ENCODE measurements around the gene GLUL. TPM values are rescaled to one million over a fixed set of nuclear protein-coding genes. Genes with fewer than 3 reads are reported as not detected.
A peak's percentile ranks its signal among the peaks of the same experiment; 100 is the strongest.

Gene GLUL
- total RNA-seq, 1 experiment from 2014 or later, result 165 TPM

- Histone ChIP-seq H3K9ac (ENCODE audit: low read length) (no peak overlapping the region), H3K36me3 (ENCODE audit: control insufficient read depth in 1 of 2, insufficient read depth in 2 of 2, low read length in 2 of 2) (peaks cover 48 to 54% of the 10 kb centered on the region in 2 experiments), H3K79me2 (ENCODE audit: insufficient read depth, low read length) (peaks cover 20% of the 10 kb centered on the region), H3K9me2 (ENCODE audit: insufficient read depth) (no peaks in the 10 kb centered on the region), H4K20me1 (ENCODE audit: insufficient read depth) (peaks cover 5% of the 10 kb centered on the region; the same call in 1 of the 2 replicates), H2AFZ (ENCODE audit: low read depth, low read length, poor library complexity, severe bottlenecking) (no peak overlapping the region), H3K27me3 (ENCODE audit: insufficient read depth, low read length) (no peaks in the 10 kb centered on the region), H3K4me1 (ENCODE audit: control insufficient read depth in 1 of 2, insufficient read depth in 2 of 2, low read length in 2 of 2) (no peaks in the 10 kb centered on the region), H3K4me2 (ENCODE audit: low read length) (no peak overlapping the region), H3K9me3 (ENCODE audit: control insufficient read depth in 1 of 2, insufficient read depth in 1 of 2, low read depth in 1 of 2, low read length in 2 of 2) (no peaks in the 10 kb centered on the region), H3K27ac (ENCODE audit: low read depth, low read length) (no peak overlapping the region), H3K4me3 (replicated peaks in 1 of 2; ENCODE audit: low read depth in 1 of 2, low read length in 2 of 2) (no peak overlapping the region)
- ChIA-PET POLR2A (no interaction called here), CTCF (no interaction called here), RAD21 (ENCODE audit: low non-redundant PET in 1 of 2, low total read pairs in 2 of 2, uncharacterized antibody in 2 of 2, unreplicated experiment in 2 of 2) (no interaction called here)
- DNase-seq (ENCODE audit: low read depth, low spot score), result no peak
- ATAC-seq, result no peak
- intact Hi-C loops (cut with micrococcal nuclease), result no loop called here
- TF ChIP-seq SIN3A (IDR thresholded peaks at IDR 0.05; ENCODE audit: low read depth), result no peak
- no TSS peak for BruUV-seq (replicated peaks)
Measured at GRCh38 chr1:182383934-182384333, 7.7 kb downstream of the GLUL start.

- RAD21 ChIA-PET (ENCODE audit: low non-redundant PET in 1 of 2, low total read pairs in 2 of 2, uncharacterized antibody in 2 of 2, unreplicated experiment in 2 of 2), result no interaction called here
- POLR2A ChIA-PET, result interaction anchor here (1.9 kb wide), 1 partner anchor 9 kb away, joined by 10 read pairs; the partner anchor contains the start of gene GLUL
- H3K4me2 ChIP-seq (ENCODE audit: low read length), result no peak overlapping the region
- no peak for ATAC-seq
- no peaks in the 10 kb centered on the region for H3K4me1 ChIP-seq (ENCODE audit: control insufficient read depth in 1 of 2, insufficient read depth in 2 of 2, low read length in 2 of 2)
- CTCF ChIA-PET, result no interaction called here
- no peaks in the 10 kb centered on the region for H3K27me3 ChIP-seq (ENCODE audit: insufficient read depth, low read length)
- intact Hi-C loops (cut with micrococcal nuclease), result no loop called here
- no peaks in the 10 kb centered on the region for H3K9me2 ChIP-seq (ENCODE audit: insufficient read depth)
- BruUV-seq (replicated peaks), result TSS peak; percentile 2
- no peak overlapping the region for H3K9ac ChIP-seq (ENCODE audit: low read length)
- no peak for DNase-seq (ENCODE audit: low read depth, low spot score)
- H4K20me1 ChIP-seq (ENCODE audit: insufficient read depth), result peaks cover 5% of the 10 kb centered on the region; the same call in 1 of the 2 replicates
- no peak overlapping the region for H2AFZ ChIP-seq (ENCODE audit: low read depth, low read length, poor library complexity, severe bottlenecking)
- H3K27ac ChIP-seq (ENCODE audit: low read depth, low read length), result no peak overlapping the region
- TF ChIP-seq ATF3 (IDR thresholded peaks at IDR 0.05) (no peak), TCF7L2 (IDR thresholded peaks at IDR 0.05; ENCODE audit: borderline replicate concordance, extremely low read depth, insufficient read depth, insufficient read length) (no peak), ZNF274 (IDR thresholded peaks at IDR 0.05; ENCODE audit: low read depth, low read length) (no peak)
- peaks cover 42 to 48% of the 10 kb centered on the region in 2 experiments for H3K36me3 ChIP-seq (ENCODE audit: control insufficient read depth in 1 of 2, insufficient read depth in 2 of 2, low read length in 2 of 2)
- H3K9me3 ChIP-seq (ENCODE audit: control insufficient read depth in 1 of 2, insufficient read depth in 1 of 2, low read depth in 1 of 2, low read length in 2 of 2), result no peaks in the 10 kb centered on the region
- peaks cover 12% of the 10 kb centered on the region; the same call in 1 of the 2 replicates for H3K79me2 ChIP-seq (ENCODE audit: insufficient read depth, low read length)
- H3K4me3 ChIP-seq (replicated peaks in 1 of 2; ENCODE audit: low read depth in 1 of 2, low read length in 2 of 2), result no peak overlapping the region
Measured at GRCh38 chr1:182383037-182383661, 8.4 kb downstream of the GLUL start.
